Upper lobe of left lung (tissue), 6 donors: ENCODE results near the gene CFAP300. TPM values are rescaled to one million over a fixed set of nuclear protein-coding genes. Genes with fewer than 3 reads are reported as not detected.

Experiments used
- ATAC-seq, 2 donors: fragments of 200-7000 bp; cut with Tn5 transposase; one replicate each; pipeline ENCODE4 v1.9.1; 2022; ENCODE audit warnings: mild to moderate bottlenecking in 2 of 2, moderate library complexity in 2 of 2; ENCODE audit not compliant: low FRiP score in 2 of 2
- DNase-seq, 2 donors: peaks; one replicate each; pipeline ENCODE4 v3.0.0-alpha.2; 2019 to 2020
- H3K27ac ChIP-seq, 4 donors: fragments of 200-600 bp; sonication (generic); one replicate each; pipeline ENCODE4 v1.5.1; 2016 to 2019
- H3K27me3 ChIP-seq, 4 donors: fragments of 200-600 bp; sonication (generic); one replicate each; pipeline ENCODE4 v1.5.1; 2017 to 2019
- H3K36me3 ChIP-seq, 4 donors: fragments of 200-600 bp; sonication (generic); one replicate each; pipeline ENCODE4 v1.5.1; 2016 to 2019
- H3K4me1 ChIP-seq, 4 donors: fragments of 200-600 bp; sonication (generic); one replicate each; pipeline ENCODE4 v1.5.1; 2018 to 2019
- H3K4me3 ChIP-seq, 4 donors: fragments of 200-600 bp; sonication (generic); one replicate each; pipeline ENCODE4 v1.5.1; 2017 to 2019; ENCODE audit warnings: mild to moderate bottlenecking in 2 of 4, moderate library complexity in 1 of 4
- H3K9me3 ChIP-seq, 4 donors: fragments of 200-600 bp; sonication (generic); one replicate each; pipeline ENCODE4 v1.5.1; 2018 to 2019
- CTCF ChIP-seq, 6 experiments: fragments of 450-650 bp in 4 of 6; fragments of 200-600 bp in 2 of 6; sonication (generic) in 2 of 6; IDR thresholded peaks; one replicate each; pipeline ENCODE4 v1.5.1; 2016 to 2019; ENCODE audit warnings: antibody characterized with exemption in 6 of 6
- EP300 ChIP-seq, 4 donors: sonication (generic); formaldehyde crosslinking; IDR thresholded peaks; one replicate each; pipeline ENCODE4 v1.5.1; 2017; ENCODE audit warnings: antibody characterized with exemption in 4 of 4, control low read depth in 2 of 4
- POLR2A ChIP-seq, 4 donors: fragments of 450-650 bp; IDR thresholded peaks; one replicate each; pipeline ENCODE4 v1.5.1; 2016 to 2017; ENCODE audit warnings: antibody characterized with exemption in 4 of 4, mild to moderate bottlenecking in 2 of 4
- POLR2AphosphoS5 ChIP-seq, 2 donors: sonication (generic); formaldehyde crosslinking; IDR thresholded peaks; one replicate each; pipeline ENCODE4 v1.5.1; 2017; ENCODE audit warnings: antibody characterized with exemption in 2 of 2
- WGBS, 2 donors: methylation state at CpG; one replicate each; pipeline ENCODE4 v1.1.5; 2017 to 2018; 5-methylcytosine and 5-hydroxymethylcytosine counted together
- total RNA-seq, 6 donors: library from RNA; depleted of rRNA in 4 of 6; stranded (reverse); fragments of >200 nt in 4 of 6; gene quantifications; one replicate each; pipeline versions ENCODE4 v1.1.0 to v1.2.1, GENCODE V29; 2016 to 2021
- donor health status: DM: no; HTN: no; CAD: no; lungs with moderate emphysema.
- donor health status: DM: no; HTN: yes; CAD: no; lungs with severe emphysema.

The CFAP300 gene
- total RNA-seq, 6 donors from 2014 or later, result 1.2 to 15.9 (median 4.2) TPM

DNA sequence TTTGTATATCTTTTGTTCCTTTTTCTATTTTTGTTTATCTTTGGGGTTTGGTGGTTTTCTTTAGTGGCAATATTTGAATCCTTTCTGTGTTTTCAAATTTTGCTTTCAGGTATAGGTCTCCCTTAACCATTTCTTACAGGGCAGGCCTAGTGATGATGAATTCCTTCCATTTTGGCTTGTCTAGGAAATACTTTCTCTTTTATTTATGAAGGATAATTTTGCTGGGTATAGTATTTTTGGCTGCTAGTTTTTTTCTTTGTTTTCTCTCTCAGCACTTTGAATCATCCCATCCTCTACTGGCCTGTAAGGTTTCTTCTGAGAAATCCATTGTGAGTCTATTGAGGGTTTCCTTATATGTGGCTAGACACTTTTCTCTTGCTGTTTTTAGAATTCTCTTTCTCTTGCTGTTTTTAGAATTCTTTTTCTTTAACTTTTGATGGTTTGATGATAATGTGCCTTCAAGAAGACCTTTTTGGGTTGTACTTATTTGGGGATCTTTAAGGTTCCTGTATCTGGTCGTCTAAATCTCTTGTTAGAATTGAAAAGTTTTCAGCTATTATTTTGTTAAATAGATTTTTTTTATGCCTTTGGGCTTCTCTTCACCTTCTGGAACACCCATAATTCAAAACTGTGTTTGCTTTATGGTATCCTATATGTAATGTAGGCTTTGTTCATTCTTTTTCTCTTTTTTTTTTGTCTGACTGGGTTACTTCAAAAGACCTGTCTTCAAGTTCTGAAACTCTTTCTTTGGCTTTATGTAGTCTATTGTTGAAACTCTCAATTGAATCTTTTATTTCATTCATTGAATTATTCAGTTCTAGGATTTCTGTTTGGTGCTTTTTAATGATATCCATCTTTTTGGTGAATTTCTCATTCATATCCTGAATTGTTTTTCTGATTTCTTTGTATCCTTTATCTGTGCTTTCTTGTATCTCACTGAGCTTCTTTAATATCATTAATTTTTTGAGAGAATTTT lies 24.5 kb downstream of the CFAP300 start:
- no peak for TF ChIP-seq POLR2AphosphoS5 (IDR thresholded peaks at IDR 0.05)
- H3K27ac ChIP-seq, result no peak overlapping the region
- H3K27me3 ChIP-seq, result no peaks in the 10 kb centered on the region
- WGBS, 2 donors, result 83 to 94% methylated on average over 1 of the region's 1 CpG
- DNase-seq (no peak), ATAC-seq (no peak)
- H3K4me1 ChIP-seq, result no peaks in the 10 kb centered on the region
- no peaks in the 10 kb centered on the region for H3K36me3 ChIP-seq
- peaks cover 13 to 20% (median 16%) of the 10 kb centered on the region in 4 donors for H3K9me3 ChIP-seq
- H3K4me3 ChIP-seq, result no peak overlapping the region

DNA sequence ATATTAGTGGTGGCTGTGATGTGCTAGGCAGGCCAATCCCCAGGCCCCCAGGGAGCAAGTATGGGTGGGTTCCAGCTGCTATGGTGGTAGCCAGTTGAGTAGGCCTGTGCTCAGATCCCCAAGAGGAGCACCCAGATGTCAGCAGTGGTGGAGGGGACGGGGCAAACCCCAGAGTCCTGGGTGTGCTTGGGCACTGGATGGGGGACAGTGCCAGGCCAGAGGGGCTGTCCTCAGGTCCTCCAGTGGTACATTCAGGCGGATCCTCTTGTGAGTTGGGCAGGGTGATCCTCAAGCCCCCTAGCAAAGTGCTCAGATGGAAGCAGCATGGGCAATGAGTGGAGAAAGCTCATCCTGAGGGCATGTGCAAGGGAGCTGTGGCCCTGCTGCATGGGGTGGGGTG lies 26.0 kb downstream of the CFAP300 start:
- Histone ChIP-seq H3K27ac (no peak overlapping the region), H3K27me3 (no peaks in the 10 kb centered on the region), H3K4me3 (no peak overlapping the region), H3K36me3 (no peaks in the 10 kb centered on the region), H3K9me3 (peaks cover 13 to 20% (median 16%) of the 10 kb centered on the region in 4 donors), H3K4me1 (no peaks in the 10 kb centered on the region)
- 96 to 100% methylated on average over 1 to 2 of the region's 2 CpGs for WGBS, 2 donors
- ATAC-seq, result peak in 1 of 2 donors; percentile 55
- TF ChIP-seq EP300 (IDR thresholded peaks at IDR 0.05) (no peak), POLR2A (IDR thresholded peaks at IDR 0.05) (no peak), CTCF (IDR thresholded peaks at IDR 0.05) (no peak), POLR2AphosphoS5 (IDR thresholded peaks at IDR 0.05) (no peak)
- DNase-seq, result peak in 1 of 2 donors; percentile 11

DNA sequence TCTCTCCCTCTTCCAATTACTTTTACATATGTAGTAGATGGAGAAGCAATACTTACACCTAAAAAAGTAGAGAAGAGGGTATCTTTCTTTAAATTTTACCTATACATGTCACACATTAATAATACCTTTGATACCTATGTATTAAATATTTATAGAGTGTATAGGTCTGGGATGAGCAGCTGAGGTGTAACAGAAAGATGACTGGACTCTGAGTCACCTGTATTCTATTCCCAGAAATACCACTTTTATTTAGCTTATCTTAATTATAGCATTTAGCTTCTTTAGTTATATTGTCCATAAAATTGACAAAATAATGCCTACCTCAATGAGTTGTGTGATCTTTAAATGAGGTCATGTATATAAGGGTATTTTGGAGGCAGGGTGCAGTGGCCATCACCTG lies 32.4 kb downstream of the CFAP300 start:
- ATAC-seq (no peak), DNase-seq (no peak)
- Histone ChIP-seq H3K4me3 (no peak overlapping the region), H3K27ac (no peak overlapping the region), H3K9me3 (no peaks in the 10 kb centered on the region), H3K27me3 (no peaks in the 10 kb centered on the region), H3K4me1 (no peaks in the 10 kb centered on the region), H3K36me3 (no peaks in the 10 kb centered on the region)
- TF ChIP-seq POLR2A (IDR thresholded peaks at IDR 0.05), result no peak
- TF ChIP-seq EP300 (IDR thresholded peaks at IDR 0.05), result no peak
- TF ChIP-seq CTCF (IDR thresholded peaks at IDR 0.05), result no peak
- TF ChIP-seq POLR2AphosphoS5 (IDR thresholded peaks at IDR 0.05), result no peak

DNA sequence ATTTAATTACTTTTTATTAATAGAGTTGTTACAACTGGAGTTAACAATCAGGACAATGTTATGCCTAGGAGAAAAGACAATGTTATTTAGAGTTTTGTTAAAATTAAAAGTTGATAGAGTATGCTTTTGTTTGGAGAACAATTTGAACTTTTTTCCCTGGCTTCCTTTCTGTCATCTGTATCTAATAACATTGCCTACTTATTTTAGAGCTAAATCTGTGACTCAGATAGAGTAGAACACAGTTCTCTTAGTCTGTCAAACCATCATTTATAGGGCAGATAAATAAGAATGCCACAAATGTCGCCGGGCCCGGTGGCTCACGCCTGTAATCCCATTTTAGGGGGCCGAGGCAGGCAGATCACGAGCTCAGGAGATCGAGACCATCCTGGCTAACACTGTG lies 34.1 kb downstream of the CFAP300 start:
- H3K4me3 ChIP-seq, result no peak overlapping the region
- peak in 1 of 2 donors; percentile 40 for DNase-seq
- ATAC-seq, result no peak
- H3K9me3 ChIP-seq, result no peaks in the 10 kb centered on the region
- H3K36me3 ChIP-seq, result no peaks in the 10 kb centered on the region
- TF ChIP-seq POLR2A (IDR thresholded peaks at IDR 0.05) (no peak), POLR2AphosphoS5 (IDR thresholded peaks at IDR 0.05) (no peak), CTCF (IDR thresholded peaks at IDR 0.05) (no peak), EP300 (IDR thresholded peaks at IDR 0.05) (no peak)
- no peaks in the 10 kb centered on the region for H3K27me3 ChIP-seq
- no peak overlapping the region for H3K27ac ChIP-seq
- H3K4me1 ChIP-seq, result no peaks in the 10 kb centered on the region
- 95 to 97% methylated on average over 7 of the region's 7 CpGs for WGBS, 2 donors

- Histone ChIP-seq H3K4me3 (no peak overlapping the region), H3K27me3 (no peaks in the 10 kb centered on the region), H3K9me3 (no peaks in the 10 kb centered on the region), H3K27ac (no peak overlapping the region), H3K36me3 (no peaks in the 10 kb centered on the region), H3K4me1 (no peaks in the 10 kb centered on the region)
- TF ChIP-seq POLR2A (IDR thresholded peaks at IDR 0.05) (no peak), POLR2AphosphoS5 (IDR thresholded peaks at IDR 0.05) (no peak), EP300 (IDR thresholded peaks at IDR 0.05) (no peak), CTCF (IDR thresholded peaks at IDR 0.05) (no peak)
- DNase-seq, result no peak
- ATAC-seq, result no peak
- WGBS, 2 donors, result 80 to 83% methylated on average over 7 of the region's 7 CpGs
Measured at GRCh38 chr11:102085864-102086551, 38.8 kb downstream of the CFAP300 start.
